Astrocyte of the cerebellum (primary cell): ENCODE results near the gene HECW1.

Experiments
- DNase-seq: peaks from one replicate; pipeline ENCODE4 v3.0.0-alpha.2; 2011; ENCODE audit warnings: low read depth
- H3K4me3 ChIP-seq: 2 replicates; pipeline ENCODE4 v1.5.1; 2011; ENCODE audit warnings: mild to moderate bottlenecking, low read depth, low read length, moderate library complexity
- in situ Hi-C: cut with HindIII; loops from 2 replicates; pipeline ENCODE4 v1.10.0; 2017; ENCODE audit warnings: low sequenced_read_pairs
- TF ChIP-seq, protein P1 (sequence below): IDR thresholded peaks from 2 replicates; pipeline ENCODE4 v1.5.1; 2012; ENCODE audit warnings: low read length, low read depth, moderate library complexity, mild to moderate bottlenecking; ENCODE audit errors: missing control alignments

HECW1 gene

DNA sequence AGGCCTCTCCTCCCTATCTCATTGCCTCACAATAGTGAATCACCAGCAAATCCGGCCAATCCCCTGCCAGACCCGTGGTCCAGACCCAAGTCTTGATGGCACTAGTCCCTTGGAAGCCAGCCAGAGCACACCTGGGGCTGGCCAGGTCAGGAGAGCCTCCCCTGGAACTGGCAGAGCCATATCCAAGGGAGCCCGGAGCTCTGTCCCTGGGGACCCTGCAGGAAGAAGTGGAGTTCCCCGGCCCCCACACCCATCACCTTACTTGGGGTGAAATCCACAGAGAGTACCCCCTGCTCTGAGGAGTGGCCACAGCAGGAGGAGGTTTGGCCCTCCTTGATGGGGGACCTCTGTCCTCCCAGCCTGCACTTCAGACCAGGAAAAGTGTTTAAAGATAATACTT is 122.5 kb downstream of the HECW1 start:
- H3K4me3 ChIP-seq = no peak overlapping the region
- in situ Hi-C loops = no loop called here
- no peak for DNase-seq
- TF ChIP-seq, protein P1, sequence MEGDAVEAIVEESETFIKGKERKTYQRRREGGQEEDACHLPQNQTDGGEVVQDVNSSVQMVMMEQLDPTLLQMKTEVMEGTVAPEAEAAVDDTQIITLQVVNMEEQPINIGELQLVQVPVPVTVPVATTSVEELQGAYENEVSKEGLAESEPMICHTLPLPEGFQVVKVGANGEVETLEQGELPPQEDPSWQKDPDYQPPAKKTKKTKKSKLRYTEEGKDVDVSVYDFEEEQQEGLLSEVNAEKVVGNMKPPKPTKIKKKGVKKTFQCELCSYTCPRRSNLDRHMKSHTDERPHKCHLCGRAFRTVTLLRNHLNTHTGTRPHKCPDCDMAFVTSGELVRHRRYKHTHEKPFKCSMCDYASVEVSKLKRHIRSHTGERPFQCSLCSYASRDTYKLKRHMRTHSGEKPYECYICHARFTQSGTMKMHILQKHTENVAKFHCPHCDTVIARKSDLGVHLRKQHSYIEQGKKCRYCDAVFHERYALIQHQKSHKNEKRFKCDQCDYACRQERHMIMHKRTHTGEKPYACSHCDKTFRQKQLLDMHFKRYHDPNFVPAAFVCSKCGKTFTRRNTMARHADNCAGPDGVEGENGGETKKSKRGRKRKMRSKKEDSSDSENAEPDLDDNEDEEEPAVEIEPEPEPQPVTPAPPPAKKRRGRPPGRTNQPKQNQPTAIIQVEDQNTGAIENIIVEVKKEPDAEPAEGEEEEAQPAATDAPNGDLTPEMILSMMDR = no peak

GRCh38 chr7:43240565-43240964 is 128.1 kb downstream of the HECW1 start:
- TF ChIP-seq, protein P1 = no peak
- in situ Hi-C loops = loop anchor here (5.0 kb wide), 1 partner anchor 62 kb away; no protein-coding TSS in a partner anchor
- no peak for DNase-seq
- no peak overlapping the region for H3K4me3 ChIP-seq

DNA sequence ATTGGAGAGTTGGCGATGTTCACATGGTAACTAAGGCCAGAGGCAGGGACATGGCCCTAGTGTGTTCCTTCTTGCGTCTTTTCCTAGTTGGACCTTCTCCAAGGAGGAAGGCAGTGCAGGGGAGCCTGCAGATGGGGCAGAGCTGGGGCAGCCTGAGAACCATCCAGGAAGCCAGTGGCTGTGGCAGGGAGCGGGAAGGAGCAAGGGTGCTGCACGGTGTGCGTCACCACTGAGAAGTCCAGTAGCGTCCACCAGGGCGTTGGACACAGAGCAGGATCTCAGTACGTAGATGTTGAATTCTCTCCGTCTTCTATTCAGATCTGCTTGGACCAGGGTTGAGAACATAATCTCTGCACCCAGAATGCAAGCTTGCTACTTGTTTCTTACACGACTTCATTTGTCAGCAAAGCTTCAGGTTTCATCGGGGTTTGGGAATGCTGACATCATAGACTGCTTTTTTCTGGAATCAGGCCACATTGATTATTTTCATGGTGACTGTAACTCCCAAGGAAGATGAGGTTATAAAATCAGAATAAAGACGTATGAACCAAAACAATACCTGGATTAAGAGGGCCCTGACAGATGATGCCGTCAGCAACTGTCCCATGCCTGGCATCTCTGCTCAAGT is 130.3 kb downstream of the HECW1 start:
- DNase-seq = no peak
- H3K4me3 ChIP-seq = no peak overlapping the region
- in situ Hi-C loops = loop anchor here (5.0 kb wide), 1 partner anchor 60 kb away; no protein-coding TSS in a partner anchor
- TF ChIP-seq, protein P1 = no peak

- TF ChIP-seq, protein P1 = no peak
- in situ Hi-C loops = loop anchor here (5.0 kb wide), 1 partner anchor 58 kb away; no protein-coding TSS in a partner anchor
- no peak overlapping the region for H3K4me3 ChIP-seq
- DNase-seq = no peak
These were observed 131.8 kb downstream of the HECW1 start for GRCh38 chr7:43244232-43244631.

GRCh38 chr7:43244784-43245183 is 132.3 kb downstream of the HECW1 start:
- in situ Hi-C loops = loop anchor here (5.0 kb wide), 1 partner anchor 58 kb away; no protein-coding TSS in a partner anchor
- TF ChIP-seq, protein P1 = no peak
- no peak for DNase-seq
- no peak overlapping the region for H3K4me3 ChIP-seq

GRCh38 chr7:43247757-43248156 is 135.3 kb downstream of the HECW1 start:
- in situ Hi-C loops = no loop called here
- DNase-seq = no peak
- TF ChIP-seq, protein P1 = no peak

More at GRCh38 chr7:43247757-43248156, 135.3 kb downstream of the HECW1 start:
- no peak overlapping the region for H3K4me3 ChIP-seq
